H54 (cell line): ENCODE measurements around the gene DLG3.

ENCODE experiments used
- DNase-seq: peaks from one replicate; pipeline ENCODE4 v3.0.0; 2011; ENCODE audit warnings: low spot score, mixed read lengths; ENCODE audit not compliant: insufficient read length
- FAIRE-seq: peaks from 3 replicates; lab custom pipeline; 2011; peaks lifted over from hg19 to GRCh38; lab: Jason Lieb, UNC
- POLR2A ChIP-seq: IDR thresholded peaks from 2 replicates; pipeline ENCODE4 v1.6.1; 2011; ENCODE audit warnings: low read depth, mild to moderate bottlenecking, low read length

DLG3 gene

GRCh38 chrX:70553516-70553915 lies 108.9 kb downstream of the DLG3 start:
- no peak for TF ChIP-seq POLR2A
- FAIRE-seq (no peak), DNase-seq (no peak)

- FAIRE-seq (no peak), DNase-seq (no peak)
- no peak for TF ChIP-seq POLR2A
Measured at GRCh38 chrX:70554081-70554480, 109.4 kb downstream of the DLG3 start.

DNA sequence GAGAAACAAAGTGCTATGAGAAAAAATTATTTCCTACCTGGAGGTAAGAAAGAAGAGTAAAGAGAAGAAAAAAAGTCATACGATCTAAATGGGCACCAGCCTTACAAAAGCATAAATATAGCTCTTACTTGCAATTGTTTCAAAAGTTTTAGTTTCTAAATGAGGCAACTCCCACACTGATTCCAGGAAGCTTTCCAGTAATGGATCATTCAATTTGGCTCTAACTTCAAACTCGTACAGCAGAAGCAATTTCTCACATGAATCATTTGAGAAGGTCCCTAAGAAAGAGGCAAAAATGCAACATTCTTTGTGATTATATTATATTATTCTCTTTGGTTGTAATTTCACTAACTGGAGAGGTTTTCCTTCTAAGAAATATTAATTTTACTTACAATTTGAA lies 109.9 kb downstream of the DLG3 start:
- TF ChIP-seq POLR2A = no peak
- FAIRE-seq (no peak), DNase-seq (no peak)

GRCh38 chrX:70554948-70555347 lies 110.3 kb downstream of the DLG3 start:
- DNase-seq (no peak), FAIRE-seq (no peak)
- no peak for TF ChIP-seq POLR2A
